ENCODE measurements around the gene RAD23A.
"Not testable (repeated sequence)": the region's sequence is repeated elsewhere in the genome, so short reads cannot be mapped to it uniquely, and the experiment has no call there.

The RAD23A gene

GRCh38 chr19:12937927-12938778 is 7.5 kb upstream of the RAD23A start, which contains the start of gene CALR:
CALR (plus strand) TSS chr19:12938609; CDS start chr19:12938680, 71 bp downstream.
- DNase-seq: peak; percentile 100

- peak; percentile 55 for DNase-seq
Observed at GRCh38 chr19:12938779-12939601, 6.7 kb upstream of the RAD23A start.

- DNase-seq: no peak
Observed at GRCh38 chr19:12939975-12940423, 5.7 kb upstream of the RAD23A start.

GRCh38 chr19:12940897-12941296 is 4.8 kb upstream of the RAD23A start:
- no peak for DNase-seq

GRCh38 chr19:12943437-12944044 is 2.1 kb upstream of the RAD23A start:
- no peak for DNase-seq

- DNase-seq: no peak
Observed at GRCh38 chr19:12944104-12944674, 1.5 kb upstream of the RAD23A start.

- peak; percentile 87 for DNase-seq
Observed at GRCh38 chr19:12946092-12946721, 545 bp downstream of the RAD23A start.

GRCh38 chr19:12946731-12947496 is 1.3 kb downstream of the RAD23A start:
- DNase-seq: no peak

- DNase-seq: no peak
Observed at GRCh38 chr19:12947702-12948611, 2.3 kb downstream of the RAD23A start.

GRCh38 chr19:12948612-12949362 is 3.1 kb downstream of the RAD23A start:
- no peak for DNase-seq

GRCh38 chr19:12949363-12950283 is 4.0 kb downstream of the RAD23A start:
- no peak for DNase-seq

GRCh38 chr19:12952050-12952449 is 6.4 kb downstream of the RAD23A start:
- not testable (repeated sequence) for DNase-seq

GRCh38 chr19:12952488-12953137 is 7.0 kb downstream of the RAD23A start:
- DNase-seq: no peak

GRCh38 chr19:12953138-12953798 is 7.6 kb downstream of the RAD23A start:
- DNase-seq: peak; percentile 91

GRCh38 chr19:12953799-12954611 is 8.3 kb downstream of the RAD23A start:
- no peak for DNase-seq

GRCh38 chr19:12954612-12954962 is 8.9 kb downstream of the RAD23A start:
- DNase-seq: no peak

- DNase-seq: not testable (repeated sequence)
Observed at GRCh38 chr19:12955575-12955974, 9.9 kb downstream of the RAD23A start.

All from right hindlimb (tissue), 1 donor.